ENCODE results near the gene DDX10.

- TF ChIP-seq CTCF (optimal IDR thresholded peaks at IDR 0.05 in 1 of 3, IDR thresholded peaks at IDR 0.05 in 1 of 3, conservative IDR thresholded peaks at IDR 0.05 in 1 of 3; ENCODE audit: extremely low read depth in 1 of 3, insufficient read depth in 2 of 3, low read length in 3 of 3) (no peak), EZH2 (IDR thresholded peaks at IDR 0.05; ENCODE audit: low read length) (no peak)
These were observed 39.0 kb downstream of the DDX10 start for GRCh38 chr11:108703916-108704315.
